A673 (cell line): ENCODE data around the gene PHC2.

Experiments
- CTCF ChIP-seq: fragments of 300-800, 200-600 bp; sonication (generic); conservative IDR thresholded peaks from 2 replicates; pipeline ENCODE4 v1.5.1; 2017; ENCODE audit warnings: low read depth, mild to moderate bottlenecking, antibody characterized with exemption, low read length, moderate library complexity, mixed read lengths
- EZH2 ChIP-seq: fragments of 200-600 bp; sonication (generic); IDR thresholded peaks from 2 replicates; pipeline ENCODE4 v1.6.1; 2017; ENCODE audit warnings: borderline replicate concordance, low read depth, mild to moderate bottlenecking, mixed read lengths, antibody characterized with exemption, low read length; ENCODE audit not compliant: poor library complexity, severe bottlenecking

GRCh38 chr1:33438364-33439160, 7.7 kb upstream of the PHC2 start:
- TF ChIP-seq CTCF (no peak), EZH2 (no peak)
